Measurements from ENCODE around the gene DAPK2. TPM values are rescaled to one million over a fixed set of nuclear protein-coding genes. Genes with fewer than 3 reads are reported as not detected.
A peak's percentile ranks its signal among the peaks of the same experiment; 100 is the strongest.

Gene DAPK2
- total and polyA plus RNA-seq, 3 experiments from 2014 or later, result 2.2 to 5.5 (median 4.4) TPM

DNA sequence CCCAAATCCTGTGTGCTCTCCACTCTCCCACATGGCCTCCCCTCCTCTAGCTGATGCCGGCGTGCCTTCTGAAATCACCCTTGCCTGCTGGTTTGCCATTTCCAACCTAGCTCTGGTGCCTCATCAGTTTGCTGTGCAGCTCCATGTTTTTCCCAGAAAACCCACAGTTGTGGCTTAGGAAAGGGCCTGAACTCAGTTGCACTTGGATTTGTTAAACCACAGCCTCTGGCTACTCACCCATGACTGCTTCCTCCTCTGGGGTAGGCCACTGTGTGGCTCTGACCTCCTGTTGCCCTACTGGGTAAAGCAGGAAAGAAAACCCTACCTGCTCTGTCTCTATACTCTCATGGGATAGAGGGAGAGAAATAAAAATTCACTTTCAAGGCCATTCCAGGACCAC, 97.3 kb downstream of the DAPK2 start:
- Mint-ChIP-seq H3K36me3 (no peaks in the 10 kb centered on the region), H3K4me1 (peaks cover 5 to 12% (median 8%) of the 10 kb centered on the region in 3 donors), H3K27me3 (peaks cover 0 to 3% of the 10 kb centered on the region in 2 donors), H3K4me3 (no peak overlapping the region), H3K9me3 (no peaks in the 10 kb centered on the region), H3K27ac (peak overlapping the region in 1 of 8 donors; percentile 17)
- H3K27me3 ChIP-seq (ENCODE audit: insufficient read depth, low read length, poor library complexity, severe bottlenecking), result no peaks in the 10 kb centered on the region
- no peaks in the 10 kb centered on the region for H3K36me3 ChIP-seq (ENCODE audit: insufficient read depth, low read length)
- CTCF ChIA-PET, result interaction anchor here (1.1 to 7.2 kb wide), 3 partner anchors 32 to 197 kb away, joined by 3 to 72 read pairs (median 4); partner anchors contain the start of gene DAPK2
- no peak overlapping the region for H3K27ac ChIP-seq (ENCODE audit: low read depth, low read length)
- peaks cover 3% of the 10 kb centered on the region for H3K4me1 ChIP-seq (ENCODE audit: insufficient read depth, low read length)
- no peak overlapping the region for H3K4me3 ChIP-seq (ENCODE audit: low read length)
- no peak for DNase-seq
- POLR2A ChIA-PET, result no interaction called here
- no peaks in the 10 kb centered on the region for H3K9me3 ChIP-seq (ENCODE audit: low read length)

DNA sequence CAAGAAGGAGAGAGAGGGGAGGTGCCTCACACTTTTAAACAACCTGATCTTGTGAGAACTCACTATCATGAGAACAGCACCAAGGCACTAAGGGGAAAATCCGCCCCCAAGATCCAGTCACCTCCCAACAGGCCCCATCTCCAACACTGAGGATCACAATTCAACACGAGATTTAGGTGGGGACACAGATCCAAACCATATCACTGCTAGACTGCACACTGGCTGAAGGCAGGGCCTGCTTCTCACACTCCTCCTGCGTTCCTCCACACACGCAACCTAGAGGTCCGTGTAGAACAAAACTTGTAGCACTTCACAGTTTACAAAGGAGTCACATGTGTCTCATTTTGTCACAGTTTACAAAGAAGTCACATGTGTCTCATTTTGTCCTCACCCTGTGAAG, 97.8 kb downstream of the DAPK2 start:
- Mint-ChIP-seq H3K27me3 (peaks cover 0 to 3% of the 10 kb centered on the region in 2 donors), H3K4me3 (no peak overlapping the region), H3K9me3 (no peaks in the 10 kb centered on the region), H3K27ac (peak overlapping the region in 1 of 8 donors; percentile 93), H3K36me3 (no peaks in the 10 kb centered on the region), H3K4me1 (peaks cover 5 to 12% (median 8%) of the 10 kb centered on the region in 3 donors)
- H3K9me3 ChIP-seq (ENCODE audit: low read length), result no peaks in the 10 kb centered on the region
- no peak overlapping the region for H3K4me3 ChIP-seq (ENCODE audit: low read length)
- ChIA-PET CTCF (interaction anchor here (1.2 to 7.2 kb wide), 2 partner anchors 98 to 196 kb away, joined by 4 to 72 read pairs; partner anchors contain the start of gene DAPK2), POLR2A (no interaction called here)
- H3K27ac ChIP-seq (ENCODE audit: low read depth, low read length), result no peak overlapping the region
- DNase-seq, result no peak
- no peaks in the 10 kb centered on the region for H3K36me3 ChIP-seq (ENCODE audit: insufficient read depth, low read length)
- H3K27me3 ChIP-seq (ENCODE audit: insufficient read depth, low read length, poor library complexity, severe bottlenecking), result no peaks in the 10 kb centered on the region
- peaks cover 3% of the 10 kb centered on the region for H3K4me1 ChIP-seq (ENCODE audit: insufficient read depth, low read length)

DNA sequence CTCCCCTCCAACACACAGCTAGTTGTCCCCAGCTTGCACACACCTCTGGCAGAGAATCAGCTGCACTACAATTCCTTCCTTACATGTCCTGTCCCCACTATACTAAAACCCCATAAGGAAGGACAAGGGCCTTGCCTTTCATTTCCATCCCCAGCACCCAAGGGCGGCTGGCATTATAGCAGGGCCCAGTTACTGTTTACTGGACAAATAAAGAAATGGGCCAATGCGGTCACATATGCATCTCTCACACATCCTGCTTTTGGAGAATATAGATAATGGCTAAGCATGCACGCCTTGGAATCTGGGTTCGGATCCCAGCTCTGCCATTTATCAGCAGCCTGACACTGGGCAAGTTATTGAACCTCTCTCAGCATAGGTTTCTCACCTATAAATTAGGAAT, 99.1 kb downstream of the DAPK2 start:
- H3K36me3 ChIP-seq (ENCODE audit: insufficient read depth, low read length), result no peaks in the 10 kb centered on the region
- H3K27ac ChIP-seq (ENCODE audit: low read depth, low read length), result no peak overlapping the region
- peak overlapping the region in 2 of 8 donors; percentile 18 to 61 for H3K27ac Mint-ChIP-seq
- H3K4me1 Mint-ChIP-seq, result peaks cover 10 to 14% (median 10%) of the 10 kb centered on the region in 3 donors
- H3K27me3 Mint-ChIP-seq, result peaks cover 0 to 3% of the 10 kb centered on the region in 2 donors
- no peaks in the 10 kb centered on the region for H3K36me3 Mint-ChIP-seq
- POLR2A ChIA-PET, result no interaction called here
- no peaks in the 10 kb centered on the region for H3K9me3 ChIP-seq (ENCODE audit: low read length)
- no peak for DNase-seq
- H3K9me3 Mint-ChIP-seq, result no peaks in the 10 kb centered on the region
- CTCF ChIA-PET, result interaction anchor here (1.8 to 7.2 kb wide), 4 partner anchors 24 to 107 kb away, joined by 5 to 72 read pairs (median 8); partner anchors contain the start of gene DAPK2
- H3K27me3 ChIP-seq (ENCODE audit: insufficient read depth, low read length, poor library complexity, severe bottlenecking), result no peaks in the 10 kb centered on the region
- H3K4me1 ChIP-seq (ENCODE audit: insufficient read depth, low read length), result peaks cover 3% of the 10 kb centered on the region
- H3K4me3 ChIP-seq (ENCODE audit: low read length), result no peak overlapping the region
- no peak overlapping the region for H3K4me3 Mint-ChIP-seq

DNA sequence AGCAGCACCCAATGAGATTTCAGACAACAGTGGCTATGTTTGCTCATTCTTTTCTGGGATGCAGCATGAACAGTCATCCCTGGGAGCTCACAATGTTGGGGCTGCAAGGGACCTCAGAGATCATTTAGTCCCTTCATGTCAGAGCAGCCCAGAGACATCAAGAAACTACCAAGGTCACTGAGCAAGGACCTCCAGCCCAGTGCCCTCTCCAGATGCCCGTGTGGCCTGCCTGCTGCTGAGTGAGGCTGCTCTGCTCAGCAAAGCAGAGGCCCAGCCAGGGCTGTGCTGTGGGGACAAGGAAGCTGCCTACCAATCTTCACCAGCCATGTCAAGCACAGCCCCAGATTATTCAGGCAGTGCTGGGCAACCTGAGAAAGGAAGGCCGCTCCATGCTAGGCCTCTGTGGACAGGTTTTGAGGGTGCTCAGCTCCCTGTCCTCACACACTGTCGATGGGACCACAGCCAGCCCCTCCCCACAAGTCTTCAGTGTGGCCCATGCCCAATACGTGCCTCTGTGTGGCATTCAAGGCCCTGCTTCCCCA, 99.7 kb downstream of the DAPK2 start:
- no peak for DNase-seq
- ChIA-PET CTCF (interaction anchor here (1.4 to 7.2 kb wide), 10 partner anchors 24 to 120 kb away, joined by 3 to 72 read pairs (median 5); partner anchors contain the start of gene DAPK2), POLR2A (no interaction called here)
- Mint-ChIP-seq H3K27me3 (peaks cover 0 to 2% of the 10 kb centered on the region in 2 donors), H3K27ac (peak overlapping the region in 2 of 8 donors; percentile 61 to 94), H3K4me3 (no peak overlapping the region), H3K4me1 (peaks cover 12 to 19% (median 14%) of the 10 kb centered on the region in 3 donors), H3K36me3 (no peaks in the 10 kb centered on the region), H3K9me3 (no peaks in the 10 kb centered on the region)
- no peak overlapping the region for H3K4me3 ChIP-seq (ENCODE audit: low read length)
- H3K27me3 ChIP-seq (ENCODE audit: insufficient read depth, low read length, poor library complexity, severe bottlenecking), result no peaks in the 10 kb centered on the region
- no peaks in the 10 kb centered on the region for H3K9me3 ChIP-seq (ENCODE audit: low read length)
- H3K27ac ChIP-seq (ENCODE audit: low read depth, low read length), result no peak overlapping the region
- H3K36me3 ChIP-seq (ENCODE audit: insufficient read depth, low read length), result no peaks in the 10 kb centered on the region
- peaks cover 3% of the 10 kb centered on the region for H3K4me1 ChIP-seq (ENCODE audit: insufficient read depth, low read length)

DNA sequence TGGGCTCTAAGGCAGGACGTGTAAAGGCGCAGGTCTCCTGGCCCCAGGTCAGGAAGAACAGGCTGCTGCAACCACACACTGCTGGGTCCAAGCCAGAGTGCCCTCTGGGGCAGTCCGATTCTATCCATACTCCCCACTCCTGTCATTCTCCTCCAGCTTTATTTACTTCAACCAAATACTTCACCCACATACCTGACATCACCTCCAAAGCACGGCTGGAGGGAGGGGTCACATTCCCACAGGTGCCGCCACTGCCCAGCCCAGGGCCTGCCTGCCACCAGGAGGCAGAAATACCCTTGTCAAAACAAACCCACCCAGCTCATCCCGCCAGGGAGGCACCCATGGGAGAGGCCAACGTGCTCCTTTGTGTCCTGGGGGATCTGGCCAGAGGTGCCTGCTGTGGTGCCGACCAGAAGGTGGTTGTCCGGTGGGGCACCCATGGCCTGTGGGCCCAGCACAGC, 100.4 kb downstream of the DAPK2 start:
- ChIA-PET CTCF (interaction anchor here (0.7 to 7.2 kb wide), 33 partner anchors 10 to 194 kb away, joined by 3 to 72 read pairs (median 5); partner anchors contain the start of gene DAPK2), POLR2A (interaction anchor here (0.5 to 1.3 kb wide), 2 partner anchors 25 to 238 kb away, joined by 3 to 5 read pairs; no protein-coding TSS in a partner anchor)
- no peak for DNase-seq
- no peaks in the 10 kb centered on the region for H3K36me3 ChIP-seq (ENCODE audit: insufficient read depth, low read length)
- no peaks in the 10 kb centered on the region for H3K27me3 ChIP-seq (ENCODE audit: insufficient read depth, low read length, poor library complexity, severe bottlenecking)
- Mint-ChIP-seq H3K9me3 (no peaks in the 10 kb centered on the region), H3K4me3 (no peak overlapping the region), H3K27me3 (no peaks in the 10 kb centered on the region), H3K4me1 (peaks cover 17 to 26% (median 22%) of the 10 kb centered on the region in 3 donors), H3K27ac (peak overlapping the region in 1 of 8 donors; percentile 94), H3K36me3 (no peaks in the 10 kb centered on the region)
- H3K4me1 ChIP-seq (ENCODE audit: insufficient read depth, low read length), result peaks cover 3% of the 10 kb centered on the region
- no peak overlapping the region for H3K4me3 ChIP-seq (ENCODE audit: low read length)
- no peaks in the 10 kb centered on the region for H3K9me3 ChIP-seq (ENCODE audit: low read length)
- no peak overlapping the region for H3K27ac ChIP-seq (ENCODE audit: low read depth, low read length)

DNA sequence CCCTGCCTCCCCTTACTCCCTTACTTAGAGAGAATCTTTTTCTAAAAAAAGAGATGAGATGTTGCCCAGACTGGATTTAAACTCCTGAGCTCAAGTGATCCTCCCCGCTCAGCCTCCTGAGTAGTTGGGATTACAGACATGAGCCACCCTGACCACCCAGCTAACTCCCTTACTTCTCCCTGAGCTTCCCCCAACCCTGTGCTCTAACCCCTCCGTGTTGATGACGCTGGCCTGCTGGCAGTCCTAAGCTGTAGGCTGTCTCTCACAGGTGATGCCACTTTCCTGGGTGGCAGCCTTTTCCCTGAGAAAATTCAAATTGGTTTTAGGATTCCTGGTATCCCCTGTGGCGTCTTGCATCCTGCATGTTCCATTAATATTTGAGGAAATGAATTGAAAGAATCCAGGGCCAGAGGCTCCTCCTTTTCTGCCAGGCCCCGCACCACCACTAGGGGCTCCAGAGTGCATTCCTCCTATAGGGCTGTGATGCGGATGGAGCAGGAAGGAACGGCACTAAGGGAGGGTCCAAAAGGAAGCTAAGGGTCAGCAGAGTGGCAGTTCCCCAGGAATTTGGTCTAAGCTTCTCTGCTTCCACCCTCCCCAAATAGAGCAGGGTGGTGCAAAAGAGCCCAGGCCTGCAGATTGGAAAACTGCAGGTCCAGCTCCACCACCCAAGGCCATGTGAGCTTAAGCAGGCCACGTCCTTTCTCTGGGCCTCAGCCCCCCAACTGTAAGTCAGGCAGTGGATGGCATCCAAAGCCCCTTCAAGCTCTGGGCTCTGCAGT, 101.1 kb downstream of the DAPK2 start:
- peaks cover 19 to 33% (median 27%) of the 10 kb centered on the region in 3 donors for H3K4me1 Mint-ChIP-seq
- H3K36me3 Mint-ChIP-seq, result no peaks in the 10 kb centered on the region
- peak; percentile 44 to 74 (median 53) for DNase-seq
- ChIA-PET CTCF (interaction anchor here (0.7 to 7.2 kb wide), 37 partner anchors 10 to 305 kb away, joined by 3 to 72 read pairs (median 4); partner anchors contain the start of gene DAPK2), POLR2A (interaction anchor here (0.5 to 1.3 kb wide), 2 partner anchors 25 to 238 kb away, joined by 3 to 5 read pairs; no protein-coding TSS in a partner anchor)
- no peak overlapping the region for H3K4me3 ChIP-seq (ENCODE audit: low read length)
- no peaks in the 10 kb centered on the region for H3K27me3 Mint-ChIP-seq
- no peaks in the 10 kb centered on the region for H3K9me3 Mint-ChIP-seq
- H3K36me3 ChIP-seq (ENCODE audit: insufficient read depth, low read length), result no peaks in the 10 kb centered on the region
- no peaks in the 10 kb centered on the region for H3K9me3 ChIP-seq (ENCODE audit: low read length)
- peak overlapping the region in 1 of 7 donors; percentile 12 for H3K4me3 Mint-ChIP-seq
- H3K4me1 ChIP-seq (ENCODE audit: insufficient read depth, low read length), result peaks cover 4% of the 10 kb centered on the region
- H3K27ac Mint-ChIP-seq, result peak overlapping the region in 7 of 8 donors; percentile 46 to 90 (median 72)
- no peak overlapping the region for H3K27ac ChIP-seq (ENCODE audit: low read depth, low read length)
- H3K27me3 ChIP-seq (ENCODE audit: insufficient read depth, low read length, poor library complexity, severe bottlenecking), result no peaks in the 10 kb centered on the region

DNA sequence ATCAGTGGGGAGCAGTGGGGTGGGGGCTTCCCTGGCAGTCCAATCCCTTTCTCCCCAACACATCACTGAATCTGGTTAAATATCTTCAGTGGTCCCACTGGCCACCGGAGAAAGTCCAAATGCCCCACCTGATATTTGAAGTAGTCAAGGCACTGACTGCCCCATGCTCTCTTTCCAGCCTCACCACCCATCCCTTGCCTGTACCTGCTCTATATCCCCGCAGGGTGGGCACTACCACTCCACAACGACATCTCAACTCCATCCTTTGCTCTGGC, 101.7 kb downstream of the DAPK2 start:
- Histone ChIP-seq H3K27me3 (ENCODE audit: insufficient read depth, low read length, poor library complexity, severe bottlenecking) (no peaks in the 10 kb centered on the region), H3K27ac (ENCODE audit: low read depth, low read length) (no peak overlapping the region), H3K36me3 (ENCODE audit: insufficient read depth, low read length) (no peaks in the 10 kb centered on the region), H3K4me1 (ENCODE audit: insufficient read depth, low read length) (peaks cover 10% of the 10 kb centered on the region), H3K4me3 (ENCODE audit: low read length) (no peak overlapping the region), H3K9me3 (ENCODE audit: low read length) (no peaks in the 10 kb centered on the region)
- Mint-ChIP-seq H3K36me3 (no peaks in the 10 kb centered on the region), H3K27ac (peak overlapping the region in 5 of 8 donors; percentile 46 to 90 (median 87)), H3K4me1 (peaks cover 24 to 39% (median 33%) of the 10 kb centered on the region in 3 donors), H3K4me3 (peak overlapping the region in 1 of 7 donors; percentile 14), H3K27me3 (no peaks in the 10 kb centered on the region), H3K9me3 (no peaks in the 10 kb centered on the region)
- POLR2A ChIA-PET, result no interaction called here
- CTCF ChIA-PET, result interaction anchor here (0.7 to 7.2 kb wide), 26 partner anchors 9 to 304 kb away, joined by 3 to 72 read pairs (median 5); partner anchors contain the start of gene DAPK2
- DNase-seq, result no peak

Data from CD8-positive, alpha-beta memory T cell (primary cell).